H1 (cell line): ENCODE results near the gene MXRA8. TPM values are rescaled to one million over a fixed set of nuclear protein-coding genes. Genes with fewer than 3 reads are reported as not detected.

Experiments used
- CTCF ChIA-PET: fragments of 300-600 bp; sonication (Branson Sonifier 250); formaldehyde crosslinking; loops from one replicate; lab custom pipeline; 2021; ENCODE audit not compliant: partially characterized antibody; lab: Charles Lee
- POLR2A ChIA-PET: fragments of 300-600 bp; sonication (Branson Sonifier 250); formaldehyde crosslinking; loops from one replicate; lab custom pipeline; 2021; ENCODE audit warnings: inconsistent platforms; ENCODE audit not compliant: partially characterized antibody; lab: Charles Lee
- DNase-seq, 2 experiments: peaks; one replicate each; pipeline versions ENCODE4 v3.0.0 to v3.0.0-alpha.2; 2010 to 2022; ENCODE audit warnings: low spot score in 2 of 2, low read depth in 1 of 2, mixed read lengths in 1 of 2
- FAIRE-seq: peaks from 2 replicates; lab custom pipeline; 2011; peaks lifted over from hg19 to GRCh38; lab: Jason Lieb, UNC
- H2AFZ ChIP-seq: 2 replicates; pipeline ENCODE4 v1.8.1; 2012; ENCODE audit warnings: low read length, inconsistent platforms
- H2AK5ac ChIP-seq: 2 replicates; pipeline ENCODE4 v1.6.1; 2013; ENCODE audit warnings: low read depth, low read length
- H2BK120ac ChIP-seq: replicated peaks from 2 replicates; pipeline ENCODE3; 2013; ENCODE audit warnings: low read depth, low read length, inconsistent platforms
- H2BK12ac ChIP-seq: 2 replicates; pipeline ENCODE4 v1.6.1; 2013; ENCODE audit warnings: low read depth, low read length
- H2BK15ac ChIP-seq: 2 replicates; pipeline ENCODE4 v1.6.1; 2013; ENCODE audit warnings: low read length
- H2BK20ac ChIP-seq: 2 replicates; pipeline ENCODE4 v1.6.1; 2013; ENCODE audit warnings: low read length
- H2BK5ac ChIP-seq: 2 replicates; pipeline ENCODE4 v1.6.1; 2013; ENCODE audit warnings: low read depth, low read length
- H3K14ac ChIP-seq: 2 replicates; pipeline ENCODE4 v1.6.1; 2013; ENCODE audit warnings: inconsistent platforms; ENCODE audit not compliant: insufficient read length
- H3K18ac ChIP-seq: 2 replicates; pipeline ENCODE4 v1.6.1; 2013; ENCODE audit warnings: low read length; ENCODE audit errors: extremely low read depth
- H3K23ac ChIP-seq: 2 replicates; pipeline ENCODE4 v1.6.1; 2013; ENCODE audit warnings: inconsistent platforms; ENCODE audit not compliant: insufficient read length
- H3K23me2 ChIP-seq: 2 replicates; pipeline ENCODE4 v1.6.1; 2013; ENCODE audit warnings: low read depth, low read length
- H3K27ac ChIP-seq: 2 replicates; pipeline ENCODE4 v1.6.1; 2011; ENCODE audit warnings: low read depth, low read length, inconsistent platforms
- H3K27me3 ChIP-seq, 4 experiments: replicated peaks in 1 of 4; 1 replicate in 1 of 4; 2 replicates in 3 of 4; pipeline versions ENCODE4 v1.6.1 to v1.8.1; 2011 to 2013; ENCODE audit warnings: low read length in 3 of 4, mild to moderate bottlenecking in 3 of 4, inconsistent platforms in 2 of 4, mixed read lengths in 2 of 4, moderate library complexity in 1 of 4; ENCODE audit not compliant: control insufficient read depth in 3 of 4, insufficient read depth in 3 of 4; ENCODE audit errors: extremely low read depth in 1 of 4
- H3K36me3 ChIP-seq, 4 experiments: 2 replicates each; pipeline versions ENCODE4 v1.6.1 to v1.8.1; 2011 to 2013; ENCODE audit warnings: mild to moderate bottlenecking in 4 of 4, low read length in 3 of 4, moderate library complexity in 2 of 4, control low read depth in 1 of 4, inconsistent platforms in 1 of 4; ENCODE audit not compliant: insufficient read depth in 4 of 4, control insufficient read depth in 2 of 4
- H3K4ac ChIP-seq: replicated peaks from 2 replicates; pipeline ENCODE3; 2013; ENCODE audit warnings: low read length, low read depth, mixed read lengths, inconsistent platforms; ENCODE audit not compliant: insufficient read length
- H3K4me1 ChIP-seq, 4 experiments: replicated peaks in 1 of 4; 1 replicate in 1 of 4; 2 replicates in 3 of 4; pipeline versions ENCODE4 v1.6.1 to v1.8.1; 2011 to 2013; ENCODE audit warnings: low read length in 3 of 4, inconsistent platforms in 2 of 4, mixed read lengths in 1 of 4; ENCODE audit not compliant: insufficient read depth in 4 of 4, control insufficient read depth in 3 of 4
- H3K4me2 ChIP-seq, 2 experiments: 2 replicates each; pipeline versions ENCODE4 v1.6.1 to v1.8.1; 2011 to 2013; ENCODE audit warnings: low read depth in 2 of 2, low read length in 2 of 2, control low read depth in 1 of 2, inconsistent platforms in 1 of 2, mild to moderate bottlenecking in 1 of 2; ENCODE audit not compliant: insufficient read depth in 1 of 2
- H3K4me3 ChIP-seq, 4 experiments: fragments of 200-600, 300-600 bp in 1 of 4; sonication (generic), shearing (Covaris generic), sonication (Bioruptor Twin) in 1 of 4; 2 replicates each; pipeline versions ENCODE4 v1.5.1 to v1.8.1; 2011 to 2016; ENCODE audit warnings: low read length in 4 of 4, low read depth in 3 of 4, control low read depth in 2 of 4, inconsistent platforms in 2 of 4, mild to moderate bottlenecking in 2 of 4, mixed read lengths in 1 of 4, moderate library complexity in 1 of 4; ENCODE audit not compliant: insufficient read depth in 2 of 4; ENCODE audit errors: extremely low read depth in 1 of 4
- H3K56ac ChIP-seq: replicated peaks from 2 replicates; pipeline ENCODE3; 2013; ENCODE audit warnings: low read depth, mild to moderate bottlenecking, mixed read lengths, low read length, inconsistent platforms; ENCODE audit not compliant: insufficient read length
- H3K79me1 ChIP-seq: 2 replicates; pipeline ENCODE4 v1.6.1; 2013; ENCODE audit warnings: low read depth, low read length, control low read depth
- H3K79me2 ChIP-seq, 2 experiments: 2 replicates each; pipeline versions ENCODE4 v1.6.1 to v1.8.1; 2012 to 2013; ENCODE audit warnings: low read length in 2 of 2, mild to moderate bottlenecking in 2 of 2, inconsistent platforms in 1 of 2; ENCODE audit not compliant: insufficient read depth in 2 of 2, control insufficient read depth in 1 of 2
- H3K9ac ChIP-seq, 4 experiments: replicated peaks in 1 of 4; 1 replicate in 1 of 4; 2 replicates in 3 of 4; pipeline versions ENCODE4 v1.6.1 to v1.8.1; 2011 to 2013; ENCODE audit warnings: low read depth in 3 of 4, low read length in 3 of 4, control low read depth in 2 of 4, mild to moderate bottlenecking in 2 of 4, moderate library complexity in 2 of 4, inconsistent platforms in 1 of 4; ENCODE audit errors: extremely low read depth in 1 of 4
- H3K9me3 ChIP-seq, 2 experiments: 2 replicates each; pipeline versions ENCODE4 v1.6.1 to v1.8.1; 2012 to 2013; ENCODE audit warnings: mild to moderate bottlenecking in 2 of 2, moderate library complexity in 2 of 2, control low read depth in 1 of 2, inconsistent platforms in 1 of 2, low read depth in 1 of 2, low read length in 1 of 2, mixed read lengths in 1 of 2; ENCODE audit not compliant: insufficient read depth in 2 of 2
- H4K20me1 ChIP-seq, 2 experiments: replicated peaks in 1 of 2; 2 replicates each; pipeline versions ENCODE3 to v1.8.1; 2011 to 2013; ENCODE audit warnings: inconsistent platforms in 2 of 2, low read length in 2 of 2, mild to moderate bottlenecking in 1 of 2; ENCODE audit not compliant: insufficient read depth in 2 of 2, control insufficient read depth in 1 of 2
- H4K5ac ChIP-seq: 2 replicates; pipeline ENCODE4 v1.6.1; 2013; ENCODE audit warnings: low read length, low read depth, mixed read lengths, inconsistent platforms; ENCODE audit not compliant: insufficient read length
- H4K8ac ChIP-seq: 2 replicates; pipeline ENCODE4 v1.8.0; 2013; ENCODE audit warnings: mild to moderate bottlenecking, moderate library complexity, low read length, inconsistent platforms; ENCODE audit not compliant: insufficient read depth; ENCODE audit errors: extremely low read depth
- H4K91ac ChIP-seq: replicated peaks from 2 replicates; pipeline ENCODE3; 2013; ENCODE audit warnings: low read length, mixed read lengths, inconsistent platforms; ENCODE audit not compliant: insufficient read length
- ATF3 ChIP-seq: IDR thresholded peaks from 2 replicates; pipeline ENCODE4 v1.6.1; 2011; ENCODE audit warnings: low read depth, mild to moderate bottlenecking, low read length; ENCODE audit not compliant: insufficient read depth
- CBX5 ChIP-seq: fragments of 300-800, 300-1000 bp; sonication (generic); IDR thresholded peaks from 2 replicates; pipeline ENCODE4 v1.7.1; 2016; ENCODE audit warnings: antibody characterized with exemption, low read length, low read depth
- GABPA ChIP-seq: IDR thresholded peaks from 2 replicates; pipeline ENCODE4 v1.6.1; 2011; ENCODE audit warnings: mild to moderate bottlenecking, low read length, moderate library complexity, borderline replicate concordance; ENCODE audit not compliant: insufficient read depth
- GTF2F1 ChIP-seq: IDR thresholded peaks from 2 replicates; pipeline ENCODE4 v1.6.1; 2012; ENCODE audit warnings: low read depth, low read length, improper control_type of control experiment, borderline replicate concordance
- HDAC2 ChIP-seq, 2 experiments: fragments of 300-600 bp in 1 of 2; sonication (generic) in 1 of 2; IDR thresholded peaks; 2 replicates each; pipeline ENCODE4 v1.6.1; 2011 to 2012; ENCODE audit warnings: low read depth in 2 of 2, low read length in 2 of 2, mild to moderate bottlenecking in 2 of 2, moderate library complexity in 2 of 2, borderline replicate concordance in 1 of 2, inconsistent platforms in 1 of 2
- HDAC6 ChIP-seq: IDR thresholded peaks from one replicate; pipeline ENCODE4 v1.7.1; 2012; ENCODE audit warnings: low read depth, mild to moderate bottlenecking, inconsistent platforms, low read length, moderate library complexity
- JUND ChIP-seq: IDR thresholded peaks from 2 replicates; pipeline ENCODE4 v1.6.1; 2011; ENCODE audit warnings: mild to moderate bottlenecking, improper control_type of control experiment, low read length
- KDM5A ChIP-seq: fragments of 200-600 bp; IDR thresholded peaks from 2 replicates; pipeline ENCODE4 v1.7.1; 2012; ENCODE audit warnings: mild to moderate bottlenecking, low read length, inconsistent platforms, mixed read lengths
- PHF8 ChIP-seq: fragments of 200-600 bp; sonication (generic); conservative IDR thresholded peaks from 2 replicates; pipeline ENCODE4 v1.7.1; 2012; ENCODE audit warnings: low read depth, mild to moderate bottlenecking, inconsistent platforms, low read length, moderate library complexity
- TBP ChIP-seq: IDR thresholded peaks from 2 replicates; pipeline ENCODE4 v1.6.1; 2011; ENCODE audit warnings: low read depth, low read length, improper control_type of control experiment
- TCF12 ChIP-seq: IDR thresholded peaks from 2 replicates; pipeline ENCODE4 v1.6.1; 2011; ENCODE audit warnings: low read depth, mild to moderate bottlenecking, low read length
- ZNF274 ChIP-seq: IDR thresholded peaks from 2 replicates; pipeline ENCODE4 v1.7.0; 2012; ENCODE audit warnings: low read length, borderline replicate concordance; ENCODE audit errors: extremely low read depth
- WGBS, 2 experiments: shearing (Covaris generic) in 1 of 2; methylation state at CpG; one replicate each; pipeline versions ENCODE4 v1.1.6 to v1.1.7; 2013 to 2015; ENCODE audit warnings: low lambda C conversion rate in 2 of 2, mixed read lengths in 2 of 2, inconsistent platforms in 1 of 2, low coverage in 1 of 2, missing lambda C conversion rate in 1 of 2; ENCODE audit not compliant: insufficient replicate concordance in 2 of 2, insufficient coverage in 1 of 2, insufficient read length in 1 of 2; ENCODE audit errors: extremely low coverage in 1 of 2, missing lambda C conversion rate in 1 of 2; 5-methylcytosine and 5-hydroxymethylcytosine counted together
- polyA plus RNA-seq, 7 experiments: library from polyadenylated mRNA; depleted of rRNA in 3 of 7; stranded (reverse) in 5 of 7; unstranded in 2 of 7; fragments of >200 nt in 5 of 7; fragments of 200-250 nt in 2 of 7; gene quantifications; 1 replicate in 5 of 7; 2 replicates in 1 of 7; 4 replicates in 1 of 7; pipeline versions ENCODE4 v1.2.1 to v1.2.3, GENCODE V29; 2011 to 2013; ENCODE audit warnings: missing spikeins in 2 of 7, mixed read lengths in 2 of 7
- total RNA-seq: library from RNA; stranded (reverse); fragmentation: NEBNext Ultra II Directional; extraction: Animal tissue kit (Norgen Biotek cat#: 25700); gene quantifications from 2 replicates; pipeline ENCODE4 v1.2.1, GENCODE V29; 2021

The MXRA8 gene
- total and polyA plus RNA-seq, 2 of the 8 experiments (the other 6 are each of a cell fraction or from before 2014, with no cell fraction given) = 10.5 to 17.2 TPM

GRCh38 chr1:1356166-1356795 lies 2.1 kb downstream of the MXRA8 start:
- H3K56ac ChIP-seq = no peak overlapping the region
- peaks cover 16% of the 10 kb centered on the region for H3K23me2 ChIP-seq
- H3K36me3 ChIP-seq = no peaks in the 10 kb centered on the region
- H4K8ac ChIP-seq = no peak overlapping the region
- no peak overlapping the region for H2BK15ac ChIP-seq
- H2BK5ac ChIP-seq = 0 out of 2 replicates have a peak overlapping the region, but pooled peaks have one; percentile 24
- ChIA-PET POLR2A (interaction anchor here (0.8 to 5.1 kb wide), 2 partner anchors 16 to 46 kb away, joined by 4 to 80 read pairs; partner anchors contain the start of gene AURKAIP1), CTCF (interaction anchor here (1.0 kb wide), 1 partner anchor 13 kb away, joined by 3 read pairs; no protein-coding TSS in a partner anchor)
- peak overlapping the region in 1 of 4 experiments; percentile 61; a peak in 1 of 8 replicates for H3K4me3 ChIP-seq
- H3K9me3 ChIP-seq = no peaks in the 10 kb centered on the region
- H3K4me1 ChIP-seq = peaks cover 2 to 54% (median 38%) of the 10 kb centered on the region in 4 experiments
- H3K14ac ChIP-seq = no peak overlapping the region
- no peak overlapping the region for H3K4me2 ChIP-seq
- H2BK12ac ChIP-seq = no peak overlapping the region
- peak overlapping the region; percentile 7; the same call in 1 of the 2 replicates for H2BK20ac ChIP-seq
- FAIRE-seq (no peak), DNase-seq (no peak)
- no peak overlapping the region for H3K27ac ChIP-seq
- peaks cover 0 to 6% of the 10 kb centered on the region in 2 experiments for H4K20me1 ChIP-seq
- no peak overlapping the region for H4K5ac ChIP-seq
- no peak overlapping the region for H3K18ac ChIP-seq
- no peak overlapping the region for H3K4ac ChIP-seq
- peaks cover 9 to 17% (median 14%) of the 10 kb centered on the region in 4 experiments for H3K27me3 ChIP-seq
- no peak overlapping the region for H3K23ac ChIP-seq
- H2AFZ ChIP-seq = no peak overlapping the region
- no peak overlapping the region for H2BK120ac ChIP-seq
- 20% methylated on average over 1 of the region's 8 CpGs; no CpG with 5 or more reads in 1 of the 2 experiments for WGBS, 2 experiments
- H2AK5ac ChIP-seq = peak overlapping the region; percentile 53; the same call in 1 of the 2 replicates
- H3K9ac ChIP-seq = no peak overlapping the region
- peak overlapping the region; percentile 73 for H4K91ac ChIP-seq
- H3K79me2 ChIP-seq = no peaks in the 10 kb centered on the region
- no peaks in the 10 kb centered on the region for H3K79me1 ChIP-seq
- TF ChIP-seq PHF8 (no peak), KDM5A (no peak), TBP (no peak), HDAC6 (no peak), GTF2F1 (no peak), CBX5 (no peak), TCF12 (no peak), HDAC2 (IDR thresholded peaks at IDR 0.05; ENCODE audit: borderline replicate concordance in 1 of 2, low read depth in 2 of 2, low read length in 2 of 2) (no peak), ATF3 (no peak), GABPA (no peak), JUND (no peak), ZNF274 (no peak)
